ENCODE results near the gene LRRC51. TPM values are rescaled to one million over a fixed set of nuclear protein-coding genes. Genes with fewer than 3 reads are reported as not detected.

The LRRC51 gene, protein sequence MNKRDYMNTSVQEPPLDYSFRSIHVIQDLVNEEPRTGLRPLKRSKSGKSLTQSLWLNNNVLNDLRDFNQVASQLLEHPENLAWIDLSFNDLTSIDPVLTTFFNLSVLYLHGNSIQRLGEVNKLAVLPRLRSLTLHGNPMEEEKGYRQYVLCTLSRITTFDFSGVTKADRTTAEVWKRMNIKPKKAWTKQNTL
- polyA plus RNA-seq (20.8 and 21.3 TPM in 2 replicates), polyA minus RNA-seq (8.0 and 10.1 TPM in 2 replicates)

DNA sequence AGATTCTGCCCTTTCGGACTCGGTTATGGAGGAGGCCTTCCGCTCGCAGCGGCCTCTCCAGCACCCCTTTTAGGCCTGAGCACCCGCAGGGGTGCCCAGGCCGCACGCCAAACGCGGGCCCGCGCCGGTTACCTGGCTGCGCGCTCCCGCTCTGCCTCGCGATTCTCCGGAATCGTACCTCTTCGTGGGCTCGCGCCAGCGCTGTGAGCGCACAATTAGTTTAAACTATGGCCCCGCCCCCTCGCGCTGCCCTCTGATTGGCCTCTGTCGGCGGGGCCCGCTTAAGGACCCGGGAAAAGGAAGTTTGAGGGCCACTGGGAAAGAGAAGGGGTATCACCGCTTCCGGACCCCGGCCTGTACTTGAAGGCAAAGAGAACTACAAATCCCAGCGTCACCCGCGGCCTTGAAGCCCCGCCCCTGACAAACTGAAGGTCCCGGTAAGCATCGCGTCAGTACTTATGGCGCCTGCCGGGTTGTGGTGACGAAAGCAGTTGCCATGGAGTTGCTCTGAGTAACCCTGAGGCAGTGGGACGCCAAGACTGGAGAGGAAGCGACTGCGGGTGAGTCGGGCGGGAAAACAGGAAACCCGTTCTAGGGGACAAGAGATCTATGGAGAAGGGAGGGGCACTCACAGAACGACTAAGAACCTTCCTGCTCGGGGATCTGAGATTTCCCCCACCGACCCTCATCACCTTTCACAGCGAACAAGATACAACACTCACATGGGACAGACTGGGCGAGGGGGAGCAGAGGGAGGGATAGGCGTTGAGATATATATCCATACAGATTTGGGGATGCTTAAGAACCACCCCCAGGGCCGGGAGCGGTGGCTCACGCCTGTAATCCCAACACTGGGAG is at the start of gene LRRC51, which contains the start of gene NUMA1:
Gene LRRC51 (plus strand): TSS at position 525 of the 858 bp plus-strand sequence. CDS start 8,234 bp downstream, outside the sequence.
Gene NUMA1 (minus strand): TSS at position 217 of the 858 bp plus-strand sequence. CDS start 44,599 bp downstream, outside the sequence.
- H3F3A ChIP-seq (ENCODE audit: insufficient read depth, low read length, poor library complexity, severe bottlenecking): no peaks in the 10 kb centered on the region
- H3K27me3 ChIP-seq (ENCODE audit: insufficient read depth, low read depth, low read length): no peaks in the 10 kb centered on the region
- H2AFZ ChIP-seq (ENCODE audit: low read depth, low read length): peak within 1 kb of the TSS; percentile 47
- peaks cover 46% of the 10 kb centered on the region for H3K79me2 ChIP-seq (replicated peaks; ENCODE audit: insufficient read depth, low read length)
- H3K9me2 ChIP-seq (ENCODE audit: insufficient read depth, low read length): no peaks in the 10 kb centered on the region
- peak within 1 kb of the TSS; percentile 57 for H3K4me2 ChIP-seq (ENCODE audit: low read length)
- peak within 1 kb of the TSS; percentile 79 for H3K9ac ChIP-seq (ENCODE audit: low read length)
- H3K9me3 ChIP-seq (ENCODE audit: low read length): no peaks in the 10 kb centered on the region
- H4K20me1 ChIP-seq (ENCODE audit: insufficient read depth): no peaks in the 10 kb centered on the region
- peak within 1 kb of the TSS; percentile 73 for H3K4me3 ChIP-seq (ENCODE audit: low read length)
- H3K27ac ChIP-seq (ENCODE audit: low read length): peak within 1 kb of the TSS; percentile 90
- no peaks in the 10 kb centered on the region for H3K36me3 ChIP-seq (ENCODE audit: insufficient read depth, low read length)
- peak; percentile 84 for TF ChIP-seq MXI1 (conservative IDR thresholded peaks at IDR 0.05; ENCODE audit: poor library complexity, severe bottlenecking)
- TF ChIP-seq RAD21 (conservative IDR thresholded peaks at IDR 0.05): no peak
- peak; percentile 58 for TF ChIP-seq TAF1 (IDR thresholded peaks at IDR 0.05; ENCODE audit: low read depth)
- TF ChIP-seq EZH2 (IDR thresholded peaks at IDR 0.05; ENCODE audit: borderline replicate concordance, insufficient read depth, low read length, poor library complexity, severe bottlenecking): no peak
- TF ChIP-seq, protein P1, sequence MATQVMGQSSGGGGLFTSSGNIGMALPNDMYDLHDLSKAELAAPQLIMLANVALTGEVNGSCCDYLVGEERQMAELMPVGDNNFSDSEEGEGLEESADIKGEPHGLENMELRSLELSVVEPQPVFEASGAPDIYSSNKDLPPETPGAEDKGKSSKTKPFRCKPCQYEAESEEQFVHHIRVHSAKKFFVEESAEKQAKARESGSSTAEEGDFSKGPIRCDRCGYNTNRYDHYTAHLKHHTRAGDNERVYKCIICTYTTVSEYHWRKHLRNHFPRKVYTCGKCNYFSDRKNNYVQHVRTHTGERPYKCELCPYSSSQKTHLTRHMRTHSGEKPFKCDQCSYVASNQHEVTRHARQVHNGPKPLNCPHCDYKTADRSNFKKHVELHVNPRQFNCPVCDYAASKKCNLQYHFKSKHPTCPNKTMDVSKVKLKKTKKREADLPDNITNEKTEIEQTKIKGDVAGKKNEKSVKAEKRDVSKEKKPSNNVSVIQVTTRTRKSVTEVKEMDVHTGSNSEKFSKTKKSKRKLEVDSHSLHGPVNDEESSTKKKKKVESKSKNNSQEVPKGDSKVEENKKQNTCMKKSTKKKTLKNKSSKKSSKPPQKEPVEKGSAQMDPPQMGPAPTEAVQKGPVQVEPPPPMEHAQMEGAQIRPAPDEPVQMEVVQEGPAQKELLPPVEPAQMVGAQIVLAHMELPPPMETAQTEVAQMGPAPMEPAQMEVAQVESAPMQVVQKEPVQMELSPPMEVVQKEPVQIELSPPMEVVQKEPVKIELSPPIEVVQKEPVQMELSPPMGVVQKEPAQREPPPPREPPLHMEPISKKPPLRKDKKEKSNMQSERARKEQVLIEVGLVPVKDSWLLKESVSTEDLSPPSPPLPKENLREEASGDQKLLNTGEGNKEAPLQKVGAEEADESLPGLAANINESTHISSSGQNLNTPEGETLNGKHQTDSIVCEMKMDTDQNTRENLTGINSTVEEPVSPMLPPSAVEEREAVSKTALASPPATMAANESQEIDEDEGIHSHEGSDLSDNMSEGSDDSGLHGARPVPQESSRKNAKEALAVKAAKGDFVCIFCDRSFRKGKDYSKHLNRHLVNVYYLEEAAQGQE (IDR thresholded peaks at IDR 0.05; ENCODE audit: borderline replicate concordance): no peak
- TF ChIP-seq SMC3 (conservative IDR thresholded peaks at IDR 0.05; ENCODE audit: poor library complexity): peak; percentile 27
- TF ChIP-seq EP300 (conservative IDR thresholded peaks at IDR 0.05; ENCODE audit: poor library complexity, severe bottlenecking): no peak
- TF ChIP-seq, protein P2, sequence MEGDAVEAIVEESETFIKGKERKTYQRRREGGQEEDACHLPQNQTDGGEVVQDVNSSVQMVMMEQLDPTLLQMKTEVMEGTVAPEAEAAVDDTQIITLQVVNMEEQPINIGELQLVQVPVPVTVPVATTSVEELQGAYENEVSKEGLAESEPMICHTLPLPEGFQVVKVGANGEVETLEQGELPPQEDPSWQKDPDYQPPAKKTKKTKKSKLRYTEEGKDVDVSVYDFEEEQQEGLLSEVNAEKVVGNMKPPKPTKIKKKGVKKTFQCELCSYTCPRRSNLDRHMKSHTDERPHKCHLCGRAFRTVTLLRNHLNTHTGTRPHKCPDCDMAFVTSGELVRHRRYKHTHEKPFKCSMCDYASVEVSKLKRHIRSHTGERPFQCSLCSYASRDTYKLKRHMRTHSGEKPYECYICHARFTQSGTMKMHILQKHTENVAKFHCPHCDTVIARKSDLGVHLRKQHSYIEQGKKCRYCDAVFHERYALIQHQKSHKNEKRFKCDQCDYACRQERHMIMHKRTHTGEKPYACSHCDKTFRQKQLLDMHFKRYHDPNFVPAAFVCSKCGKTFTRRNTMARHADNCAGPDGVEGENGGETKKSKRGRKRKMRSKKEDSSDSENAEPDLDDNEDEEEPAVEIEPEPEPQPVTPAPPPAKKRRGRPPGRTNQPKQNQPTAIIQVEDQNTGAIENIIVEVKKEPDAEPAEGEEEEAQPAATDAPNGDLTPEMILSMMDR (IDR thresholded peaks at IDR 0.05; ENCODE audit: poor library complexity, severe bottlenecking): peak; percentile 32
- TF ChIP-seq POLR2AphosphoS5 (IDR thresholded peaks at IDR 0.05): peak; percentile 72

DNA sequence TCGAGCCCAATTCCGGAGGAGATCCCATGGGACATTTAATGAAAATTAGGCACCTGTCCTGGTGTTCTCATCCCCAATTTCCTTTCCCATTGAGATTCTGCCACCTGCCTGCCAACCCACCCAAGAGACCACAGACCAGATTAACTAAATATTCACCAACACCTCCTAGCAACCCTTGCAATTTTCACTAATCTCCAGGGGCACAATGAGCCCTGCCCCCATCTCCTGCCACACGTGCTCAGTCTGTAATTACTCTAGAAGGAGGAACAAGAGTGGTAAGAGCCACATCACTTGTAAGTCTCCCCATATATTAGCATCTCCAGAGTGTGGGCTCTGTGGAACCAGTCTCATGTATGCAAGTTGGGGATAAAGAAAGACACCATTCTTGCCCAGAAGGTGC is 44.0 kb upstream of the LRRC51 start:
- H3K36me3 ChIP-seq (ENCODE audit: insufficient read depth, low read length): peaks cover 14% of the 10 kb centered on the region
- no peak for TF ChIP-seq RAD21 (conservative IDR thresholded peaks at IDR 0.05)
- TF ChIP-seq EP300 (conservative IDR thresholded peaks at IDR 0.05; ENCODE audit: poor library complexity, severe bottlenecking): no peak
- TF ChIP-seq MXI1 (conservative IDR thresholded peaks at IDR 0.05; ENCODE audit: poor library complexity, severe bottlenecking): no peak
- TF ChIP-seq, protein P1 (IDR thresholded peaks at IDR 0.05; ENCODE audit: borderline replicate concordance): no peak
- TF ChIP-seq, protein P2 (IDR thresholded peaks at IDR 0.05; ENCODE audit: poor library complexity, severe bottlenecking): no peak
- TF ChIP-seq TAF1 (IDR thresholded peaks at IDR 0.05; ENCODE audit: low read depth): no peak
- no peak for TF ChIP-seq EZH2 (IDR thresholded peaks at IDR 0.05; ENCODE audit: borderline replicate concordance, insufficient read depth, low read length, poor library complexity, severe bottlenecking)
- TF ChIP-seq SMC3 (conservative IDR thresholded peaks at IDR 0.05; ENCODE audit: poor library complexity): no peak
- no peak for TF ChIP-seq POLR2AphosphoS5 (IDR thresholded peaks at IDR 0.05)
- no peaks in the 10 kb centered on the region for H3K27me3 ChIP-seq (ENCODE audit: insufficient read depth, low read depth, low read length)
- H4K20me1 ChIP-seq (ENCODE audit: insufficient read depth): no peaks in the 10 kb centered on the region
- H3K4me2 ChIP-seq (ENCODE audit: low read length): no peak overlapping the region
- H3K9me2 ChIP-seq (ENCODE audit: insufficient read depth, low read length): no peaks in the 10 kb centered on the region
- H2AFZ ChIP-seq (ENCODE audit: low read depth, low read length): no peak overlapping the region
- peaks cover 3% of the 10 kb centered on the region for H3F3A ChIP-seq (ENCODE audit: insufficient read depth, low read length, poor library complexity, severe bottlenecking)
- no peak overlapping the region for H3K9ac ChIP-seq (ENCODE audit: low read length)
- no peak overlapping the region for H3K27ac ChIP-seq (ENCODE audit: low read length)
- H3K4me3 ChIP-seq (ENCODE audit: low read length): peak overlapping the region; percentile 44
- no peaks in the 10 kb centered on the region for H3K9me3 ChIP-seq (ENCODE audit: low read length)
- peaks cover 68% of the 10 kb centered on the region for H3K79me2 ChIP-seq (replicated peaks; ENCODE audit: insufficient read depth, low read length)
